Measurements from ENCODE around the gene WFDC2.

Gene WFDC2

GRCh38 chr20:45429618-45430017 is 39.9 kb upstream of the WFDC2 start:
- H3K4me3 ChIP-seq (replicated peaks in 1 of 2; ENCODE audit: low read depth in 2 of 2, low read length in 2 of 2): no peak overlapping the region
- DNase-seq (ENCODE audit: low read depth in 2 of 2): no peak
- no peak for TF ChIP-seq CTCF (IDR thresholded peaks at IDR 0.05; ENCODE audit: low read depth, low read length)

- no peak overlapping the region for H3K4me3 ChIP-seq (replicated peaks in 1 of 2; ENCODE audit: low read depth in 2 of 2, low read length in 2 of 2)
- DNase-seq (ENCODE audit: low read depth in 2 of 2): no peak
- no peak for TF ChIP-seq CTCF (IDR thresholded peaks at IDR 0.05; ENCODE audit: low read depth, low read length)
These were observed 37.3 kb upstream of the WFDC2 start for GRCh38 chr20:45432294-45432693.

GRCh38 chr20:45433316-45433715 is 36.2 kb upstream of the WFDC2 start:
- peak; percentile 57 to 68 for DNase-seq (ENCODE audit: low read depth in 2 of 2)
- TF ChIP-seq CTCF (IDR thresholded peaks at IDR 0.05; ENCODE audit: low read depth, low read length): no peak
- H3K4me3 ChIP-seq (replicated peaks in 1 of 2; ENCODE audit: low read depth in 2 of 2, low read length in 2 of 2): no peak overlapping the region

- H3K4me3 ChIP-seq (replicated peaks in 1 of 2; ENCODE audit: low read depth in 2 of 2, low read length in 2 of 2): no peak overlapping the region
- no peak for TF ChIP-seq CTCF (IDR thresholded peaks at IDR 0.05; ENCODE audit: low read depth, low read length)
- no peak for DNase-seq (ENCODE audit: low read depth in 2 of 2)
These were observed 35.6 kb upstream of the WFDC2 start for GRCh38 chr20:45433976-45434375.

- DNase-seq (ENCODE audit: low read depth in 2 of 2): peak; percentile 86 to 89
- peak; percentile 96 for TF ChIP-seq CTCF (IDR thresholded peaks at IDR 0.05; ENCODE audit: low read depth, low read length)
- H3K4me3 ChIP-seq (replicated peaks in 1 of 2; ENCODE audit: low read depth in 2 of 2, low read length in 2 of 2): peak overlapping the region; percentile 57 to 66
These were observed 32.6 kb upstream of the WFDC2 start for GRCh38 chr20:45436732-45437485.

- no peak overlapping the region for H3K4me3 ChIP-seq (replicated peaks in 1 of 2; ENCODE audit: low read depth in 2 of 2, low read length in 2 of 2)
- no peak for DNase-seq (ENCODE audit: low read depth in 2 of 2)
- no peak for TF ChIP-seq CTCF (IDR thresholded peaks at IDR 0.05; ENCODE audit: low read depth, low read length)
These were observed 29.1 kb upstream of the WFDC2 start for GRCh38 chr20:45440424-45440823.
